Stimulated activated naive B cell treated with anti-CD40 and anti-IgM and Interleukin-4, amounts not matched to agents 10 μg/mL and 1 μg/mL and 100 μg/mL, for 72 hours (primary cell): ENCODE results near the gene PKD2.
A peak's percentile ranks its signal among the peaks of the same experiment; 100 is the strongest.

Experiments used
- ATAC-seq, 2 donors: fragments of 150-1000 bp; cut with Tn5 transposase; replicated peaks; 2 replicates each; pipeline ENCODE4 v1.10.0; 2021; ENCODE audit warnings: moderate library complexity in 1 of 2
- DNase-seq: peaks from one replicate; pipeline ENCODE4 v3.0.0; 2021
- H3K27ac Mint-ChIP-seq: one replicate; pipeline ENCODE4 v1.8.0; 2022; ENCODE audit warnings: mild to moderate bottlenecking, mixed read lengths
- H3K27me3 Mint-ChIP-seq, 2 donors: one replicate each; pipeline ENCODE4 v1.8.0; 2022; ENCODE audit warnings: mixed read lengths in 2 of 2
- H3K36me3 Mint-ChIP-seq, 2 donors: one replicate each; pipeline ENCODE4 v1.8.0; 2022; ENCODE audit warnings: mixed read lengths in 2 of 2, mild to moderate bottlenecking in 1 of 2
- H3K4me1 Mint-ChIP-seq, 2 donors: one replicate each; pipeline ENCODE4 v1.8.0; 2022; ENCODE audit warnings: mixed read lengths in 2 of 2, mild to moderate bottlenecking in 1 of 2
- H3K4me3 Mint-ChIP-seq, 2 donors: one replicate each; pipeline ENCODE4 v1.8.0; 2022; ENCODE audit warnings: mild to moderate bottlenecking in 2 of 2, mixed read lengths in 2 of 2, moderate library complexity in 1 of 2
- H3K9me3 Mint-ChIP-seq, 2 donors: one replicate each; pipeline ENCODE4 v1.8.0; 2022; ENCODE audit warnings: mixed read lengths in 2 of 2, mild to moderate bottlenecking in 1 of 2

The PKD2 gene

GRCh38 chr4:88005946-88006345, 1.5 kb upstream of the PKD2 start:
- H3K36me3 Mint-ChIP-seq, result peaks cover 3 to 9% of the 10 kb centered on the region in 2 donors
- DNase-seq (no peak), ATAC-seq (no peak)
- no peak overlapping the region for H3K4me3 Mint-ChIP-seq
- no peak overlapping the region for H3K27ac Mint-ChIP-seq
- H3K4me1 Mint-ChIP-seq, result peaks cover 9 to 21% of the 10 kb centered on the region in 2 donors
- peaks cover 10 to 16% of the 10 kb centered on the region in 2 donors for H3K27me3 Mint-ChIP-seq
- H3K9me3 Mint-ChIP-seq, result no peaks in the 10 kb centered on the region

DNA sequence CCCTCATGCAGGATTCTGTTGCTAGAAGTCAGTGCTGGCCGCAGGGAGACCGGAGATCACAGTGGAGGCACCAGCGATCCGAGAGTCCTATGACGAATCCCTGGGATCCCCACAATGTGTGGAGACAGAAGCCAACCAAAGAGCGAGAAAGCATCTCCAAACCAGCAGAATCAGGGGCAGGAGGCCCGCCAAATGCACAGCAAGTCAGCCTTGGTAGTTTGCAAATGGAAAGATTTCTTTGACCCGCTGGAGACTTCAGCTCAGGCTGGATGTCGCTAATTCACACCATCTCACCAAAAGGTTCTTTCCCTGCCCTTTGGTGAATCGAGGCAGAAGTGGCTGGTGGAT, 505 bp upstream of the PKD2 start:
- DNase-seq (no peak), ATAC-seq (peak in 1 of 2 donors; percentile 10)
- H3K27ac Mint-ChIP-seq, result peak overlapping the region; percentile 86
- no peaks in the 10 kb centered on the region for H3K9me3 Mint-ChIP-seq
- peaks cover 10 to 31% of the 10 kb centered on the region in 2 donors for H3K4me1 Mint-ChIP-seq
- peaks cover 10 to 16% of the 10 kb centered on the region in 2 donors for H3K27me3 Mint-ChIP-seq
- peaks cover 3 to 9% of the 10 kb centered on the region in 2 donors for H3K36me3 Mint-ChIP-seq
- peak overlapping the region; percentile 81 to 88 for H3K4me3 Mint-ChIP-seq

DNA sequence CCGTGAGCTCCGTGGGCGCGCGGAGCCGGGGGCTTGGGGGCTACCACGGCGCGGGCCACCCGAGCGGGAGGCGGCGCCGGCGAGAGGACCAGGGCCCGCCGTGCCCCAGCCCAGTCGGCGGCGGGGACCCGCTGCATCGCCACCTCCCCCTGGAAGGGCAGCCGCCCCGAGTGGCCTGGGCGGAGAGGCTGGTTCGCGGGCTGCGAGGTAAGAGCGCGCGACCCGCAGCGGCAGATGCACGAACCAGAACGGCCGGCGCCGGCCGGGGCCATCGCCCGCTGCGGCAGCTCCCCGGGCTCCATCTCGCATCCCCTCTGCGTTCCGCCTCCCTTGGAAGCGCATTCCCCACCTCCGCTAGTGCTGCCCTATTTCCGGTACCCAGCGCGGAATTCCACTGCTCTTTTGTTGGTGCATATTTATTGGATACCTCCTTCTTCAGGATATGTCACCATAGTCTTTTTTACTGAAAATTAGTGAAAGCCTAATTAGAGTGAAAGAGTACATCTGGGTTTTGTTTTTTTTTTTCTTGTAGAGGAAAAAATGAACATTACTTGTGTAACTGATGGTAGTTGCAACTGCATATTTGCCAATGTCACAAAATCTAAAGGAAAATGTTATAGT, 797 bp downstream of the PKD2 start:
- ATAC-seq, result peak; percentile 30 to 38
- Mint-ChIP-seq H3K4me1 (peaks cover 21 to 44% of the 10 kb centered on the region in 2 donors), H3K9me3 (no peaks in the 10 kb centered on the region), H3K4me3 (peak overlapping the region; percentile 82 to 88), H3K27me3 (peaks cover 10 to 16% of the 10 kb centered on the region in 2 donors), H3K36me3 (peaks cover 3 to 9% of the 10 kb centered on the region in 2 donors), H3K27ac (peak overlapping the region; percentile 1)
- DNase-seq, result no peak

- H3K4me1 Mint-ChIP-seq, result peaks cover 27 to 49% of the 10 kb centered on the region in 2 donors
- ATAC-seq (no peak), DNase-seq (no peak)
- peak overlapping the region; percentile 82 to 88 for H3K4me3 Mint-ChIP-seq
- H3K27me3 Mint-ChIP-seq, result peaks cover 10 to 16% of the 10 kb centered on the region in 2 donors
- H3K36me3 Mint-ChIP-seq, result peaks cover 4 to 11% of the 10 kb centered on the region in 2 donors
- H3K27ac Mint-ChIP-seq, result peak overlapping the region; percentile 1
- no peaks in the 10 kb centered on the region for H3K9me3 Mint-ChIP-seq
Measured at GRCh38 chr4:88008743-88009171, 1.3 kb downstream of the PKD2 start.

DNA sequence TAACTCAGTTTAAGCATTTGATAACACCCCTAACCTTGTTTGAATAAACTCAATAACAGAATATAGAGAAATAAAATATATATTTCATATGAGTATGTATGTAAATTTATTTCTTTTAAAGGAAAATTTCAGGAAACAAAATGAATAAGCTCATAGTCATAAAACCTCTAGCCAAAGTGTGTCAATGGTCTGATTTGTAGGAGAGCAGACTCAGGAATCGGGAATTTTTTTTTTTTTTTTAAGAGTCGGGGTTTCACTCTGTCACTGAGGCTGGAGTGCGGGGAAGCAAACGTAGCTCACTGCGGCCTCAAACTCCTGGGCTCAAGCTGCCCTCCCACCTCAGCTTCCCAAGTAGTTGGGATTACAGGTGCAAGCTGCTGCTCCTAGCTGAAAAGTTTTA, 2.4 kb downstream of the PKD2 start:
- DNase-seq, result no peak
- Mint-ChIP-seq H3K27me3 (peaks cover 10 to 16% of the 10 kb centered on the region in 2 donors), H3K4me1 (peaks cover 33 to 60% of the 10 kb centered on the region in 2 donors), H3K36me3 (peaks cover 8 to 13% of the 10 kb centered on the region in 2 donors), H3K9me3 (no peaks in the 10 kb centered on the region), H3K4me3 (no peak overlapping the region), H3K27ac (no peak overlapping the region)
- no peak for ATAC-seq

GRCh38 chr4:88010966-88011365, 3.5 kb downstream of the PKD2 start:
- H3K4me1 Mint-ChIP-seq, result peaks cover 35 to 68% of the 10 kb centered on the region in 2 donors
- H3K4me3 Mint-ChIP-seq, result peak overlapping the region; percentile 36 to 68
- DNase-seq, result no peak
- H3K27me3 Mint-ChIP-seq, result peaks cover 8 to 16% of the 10 kb centered on the region in 2 donors
- ATAC-seq, result no peak
- H3K27ac Mint-ChIP-seq, result no peak overlapping the region
- peaks cover 10 to 13% of the 10 kb centered on the region in 2 donors for H3K36me3 Mint-ChIP-seq
- H3K9me3 Mint-ChIP-seq, result no peaks in the 10 kb centered on the region

GRCh38 chr4:88012647-88013046, 5.2 kb downstream of the PKD2 start:
- no peak for DNase-seq

DNA sequence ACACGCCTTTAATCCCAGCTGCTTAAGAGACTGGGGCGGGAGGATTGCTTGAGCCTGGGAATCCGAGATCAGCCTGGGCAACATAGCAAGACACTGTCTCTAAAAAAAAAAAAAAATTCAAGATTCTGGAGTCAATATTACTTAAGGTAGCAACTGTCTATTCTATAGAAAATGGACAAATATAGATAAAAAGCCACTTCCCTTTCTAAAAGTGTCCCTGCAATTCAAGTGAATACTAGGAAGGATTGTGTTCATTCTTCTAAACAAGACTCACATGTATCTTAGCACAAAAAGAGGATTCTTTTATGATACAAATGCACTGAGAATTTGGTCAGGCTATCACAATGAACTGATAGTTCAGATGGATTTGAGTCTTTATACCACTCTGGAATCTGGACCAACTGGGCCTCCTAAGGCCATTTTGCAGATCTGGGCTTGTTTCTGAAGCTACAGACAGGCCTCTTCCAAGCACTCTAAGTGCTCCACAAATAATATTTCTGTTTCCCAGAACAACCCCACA, 7.0 kb downstream of the PKD2 start:
- Mint-ChIP-seq H3K4me1 (peaks cover 33 to 63% of the 10 kb centered on the region in 2 donors), H3K27ac (peak overlapping the region; percentile 15), H3K9me3 (no peaks in the 10 kb centered on the region), H3K27me3 (peaks cover 0 to 3% of the 10 kb centered on the region in 2 donors), H3K4me3 (no peak overlapping the region), H3K36me3 (peaks cover 9 to 10% of the 10 kb centered on the region in 2 donors)
- DNase-seq (no peak), ATAC-seq (no peak)

More at GRCh38 chr4:88012647-88013046, 5.2 kb downstream of the PKD2 start:
- peak overlapping the region; percentile 68 to 73 for H3K4me3 Mint-ChIP-seq
- H3K4me1 Mint-ChIP-seq, result peaks cover 32 to 69% of the 10 kb centered on the region in 2 donors
- peak overlapping the region; percentile 77 for H3K27ac Mint-ChIP-seq
- H3K36me3 Mint-ChIP-seq, result peaks cover 10 to 13% of the 10 kb centered on the region in 2 donors
- peaks cover 0 to 9% of the 10 kb centered on the region in 2 donors for H3K27me3 Mint-ChIP-seq
- peak; percentile 80 to 83 for ATAC-seq
- H3K9me3 Mint-ChIP-seq, result no peaks in the 10 kb centered on the region

DNA sequence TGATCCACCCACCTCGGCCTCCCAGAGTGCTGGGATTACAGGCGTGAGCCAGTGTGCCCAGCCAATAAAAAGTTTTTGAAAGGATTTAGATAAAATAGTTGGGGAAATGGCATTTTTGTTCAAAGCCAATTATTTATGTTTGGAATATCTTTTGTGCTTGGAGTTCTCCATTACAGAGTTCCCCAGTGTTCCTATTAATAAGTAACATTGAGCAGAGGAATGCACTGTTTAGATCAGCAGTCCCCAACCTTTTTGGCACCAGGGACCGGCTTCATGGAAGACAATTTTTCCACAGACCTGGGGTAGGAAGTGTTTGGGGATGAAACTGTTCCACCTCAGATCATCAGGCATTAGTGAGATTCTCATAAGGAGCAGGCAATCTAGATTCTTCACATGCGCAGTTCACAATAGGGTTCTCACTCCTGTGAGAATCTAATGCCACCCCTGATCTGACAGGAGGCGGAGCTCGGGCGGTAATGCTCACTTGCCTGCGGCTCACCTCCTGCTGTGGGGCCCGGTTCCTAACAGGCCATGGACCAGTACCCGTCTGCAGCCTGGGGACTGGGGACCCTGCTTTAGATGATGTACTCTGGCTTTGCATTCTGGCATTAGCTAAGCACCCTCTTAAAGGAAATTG, 8.3 kb downstream of the PKD2 start:
- peaks cover 5 to 10% of the 10 kb centered on the region in 2 donors for H3K36me3 Mint-ChIP-seq

DNA sequence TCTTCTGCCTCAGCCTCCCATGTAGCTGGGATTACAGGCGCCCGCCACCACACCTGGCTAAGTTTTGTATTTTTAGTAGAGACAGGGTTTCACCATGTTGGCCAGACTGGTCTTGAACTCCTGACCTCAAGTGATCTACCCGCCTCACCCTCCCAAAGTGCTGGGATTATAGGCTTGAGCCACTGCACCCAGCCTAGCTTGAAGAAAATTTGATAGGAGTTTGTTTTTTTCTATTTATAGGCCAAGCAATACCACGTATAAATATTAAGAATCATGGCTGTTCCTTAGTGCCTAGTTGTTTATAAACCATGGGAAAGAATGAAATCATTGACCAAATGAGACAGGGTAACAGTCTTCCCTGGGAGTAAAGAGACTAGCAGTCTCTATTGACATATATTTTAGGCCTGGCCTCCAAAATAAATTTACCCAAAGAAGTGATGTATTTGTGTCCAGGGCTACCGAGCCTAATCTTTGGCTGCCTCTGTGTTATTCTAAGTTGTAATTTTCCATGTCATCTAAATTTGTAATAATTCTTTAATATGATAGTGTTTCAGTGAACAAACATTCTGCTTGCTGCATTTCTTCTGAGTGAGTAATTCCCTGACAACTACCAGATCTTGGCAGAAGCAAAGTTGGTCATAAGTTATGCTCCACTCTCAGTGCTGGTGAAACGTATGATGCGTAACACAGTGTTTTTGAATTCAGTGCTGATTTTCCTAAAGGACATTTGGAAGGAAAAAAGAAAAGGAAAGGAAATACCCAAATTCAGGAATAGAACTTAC, 10.3 kb downstream of the PKD2 start:
- no peaks in the 10 kb centered on the region for H3K9me3 Mint-ChIP-seq
- ATAC-seq, result no peak
- no peak for DNase-seq
- H3K36me3 Mint-ChIP-seq, result peaks cover 11 to 16% of the 10 kb centered on the region in 2 donors
- H3K4me3 Mint-ChIP-seq, result no peak overlapping the region
- no peak overlapping the region for H3K27ac Mint-ChIP-seq
- peaks cover 26 to 51% of the 10 kb centered on the region in 2 donors for H3K4me1 Mint-ChIP-seq
- no peaks in the 10 kb centered on the region for H3K27me3 Mint-ChIP-seq

More for the DNA sequence above, 8.3 kb downstream of the PKD2 start:
- DNase-seq (no peak), ATAC-seq (no peak)
- H3K4me3 Mint-ChIP-seq, result no peak overlapping the region
- H3K4me1 Mint-ChIP-seq, result peaks cover 31 to 58% of the 10 kb centered on the region in 2 donors
- peaks cover 0 to 1% of the 10 kb centered on the region in 2 donors for H3K27me3 Mint-ChIP-seq
- no peaks in the 10 kb centered on the region for H3K9me3 Mint-ChIP-seq
- no peak overlapping the region for H3K27ac Mint-ChIP-seq

DNA sequence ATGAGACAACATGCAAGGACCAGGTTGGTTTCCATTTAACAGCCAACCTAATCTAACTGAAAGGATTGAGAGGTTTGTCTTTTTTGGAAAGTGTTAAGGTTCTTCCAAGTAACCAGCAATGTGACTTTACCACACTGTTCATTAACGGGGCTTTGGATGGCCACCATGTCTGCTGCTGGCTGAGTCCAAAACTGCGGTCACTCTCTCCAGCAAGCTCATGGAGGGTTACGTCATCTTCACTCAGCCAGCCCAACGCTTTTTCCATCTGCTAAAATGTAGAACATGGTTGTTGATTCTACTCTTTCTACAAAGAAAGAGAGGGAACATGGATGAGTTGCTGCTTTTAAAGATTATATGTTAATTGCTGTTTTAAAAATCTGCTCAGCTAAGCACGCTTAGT, 11.0 kb downstream of the PKD2 start:
- Mint-ChIP-seq H3K9me3 (no peaks in the 10 kb centered on the region), H3K4me1 (peaks cover 21 to 43% of the 10 kb centered on the region in 2 donors), H3K4me3 (no peak overlapping the region), H3K27ac (no peak overlapping the region), H3K27me3 (no peaks in the 10 kb centered on the region), H3K36me3 (peaks cover 11 to 17% of the 10 kb centered on the region in 2 donors)
- DNase-seq (no peak), ATAC-seq (no peak)

DNA sequence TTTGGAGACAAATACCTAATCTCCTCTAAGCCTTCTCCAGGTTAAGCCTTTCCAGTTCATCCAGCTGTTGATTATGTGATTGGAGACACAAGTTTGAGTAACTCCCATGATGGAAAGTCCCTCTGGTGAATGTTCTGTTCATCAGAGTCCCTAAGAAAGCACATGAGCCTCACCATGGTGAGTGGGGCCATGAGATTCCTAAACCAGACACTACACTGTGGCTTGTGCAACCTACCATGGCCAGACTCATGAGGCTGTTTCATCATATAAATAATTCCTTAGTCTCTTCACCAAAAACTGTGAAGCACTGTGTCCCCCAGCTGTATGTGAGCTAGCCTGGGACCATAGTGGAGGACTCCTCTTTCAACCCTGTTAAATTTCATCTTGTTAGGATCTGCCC, 14.4 kb downstream of the PKD2 start:
- H3K4me3 Mint-ChIP-seq, result no peak overlapping the region
- H3K27me3 Mint-ChIP-seq, result no peaks in the 10 kb centered on the region
- H3K9me3 Mint-ChIP-seq, result peaks cover 9 to 10% of the 10 kb centered on the region in 2 donors
- peaks cover 9 to 12% of the 10 kb centered on the region in 2 donors for H3K4me1 Mint-ChIP-seq
- ATAC-seq, result no peak
- no peak overlapping the region for H3K27ac Mint-ChIP-seq
- no peak for DNase-seq
- peaks cover 24 to 26% of the 10 kb centered on the region in 2 donors for H3K36me3 Mint-ChIP-seq

DNA sequence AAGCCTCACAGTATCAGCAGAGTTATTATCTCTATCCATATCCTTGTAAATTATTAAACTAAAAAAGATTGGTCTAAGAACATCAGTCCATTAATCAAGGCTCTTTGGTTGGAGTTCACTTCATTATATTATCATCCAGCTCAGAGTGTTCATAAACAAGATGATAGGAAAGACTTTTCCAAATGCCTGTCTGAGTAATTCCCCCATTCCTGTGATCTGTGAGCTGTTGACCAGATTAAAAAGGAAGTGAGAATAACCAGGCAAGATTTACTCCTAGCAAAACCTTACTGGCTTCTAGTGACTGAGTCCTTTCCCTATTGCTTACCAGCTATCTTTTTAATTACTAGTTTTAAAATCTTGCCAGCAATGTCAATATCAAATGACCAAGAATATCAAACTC, 14.9 kb downstream of the PKD2 start:
- Mint-ChIP-seq H3K9me3 (peaks cover 10% of the 10 kb centered on the region in 2 donors), H3K4me1 (peaks cover 9 to 15% of the 10 kb centered on the region in 2 donors), H3K36me3 (peaks cover 28 to 31% of the 10 kb centered on the region in 2 donors), H3K4me3 (no peak overlapping the region), H3K27ac (no peak overlapping the region), H3K27me3 (no peaks in the 10 kb centered on the region)
- ATAC-seq (no peak), DNase-seq (no peak)
